HepG2 (cell line): ENCODE results near the gene ACVR2A. TPM values are rescaled to one million over a fixed set of nuclear protein-coding genes. Genes with fewer than 3 reads are reported as not detected.
A peak's percentile ranks its signal among the peaks of the same experiment; 100 is the strongest.

Source experiments
- ATF2 ChIP-seq: sonication (generic); formaldehyde crosslinking; IDR thresholded peaks from 2 replicates; pipeline ENCODE4 v1.4.0; 2020; ENCODE audit warnings: missing genetic modification reagents
- CENPBD1 ChIP-seq: sonication (generic); formaldehyde crosslinking; IDR thresholded peaks from 2 replicates; pipeline ENCODE4 v1.8.0; 2022; ENCODE audit warnings: missing genetic modification reagents, low read depth, mild to moderate bottlenecking, borderline replicate concordance
- FOXP4 ChIP-seq: sonication (generic); formaldehyde crosslinking; IDR thresholded peaks from 2 replicates; pipeline ENCODE4 v1.4.0; 2020; ENCODE audit warnings: missing genetic modification reagents
- MTERF4 ChIP-seq: sonication (generic); formaldehyde crosslinking; IDR thresholded peaks from 2 replicates; pipeline ENCODE4 v1.8.0; 2023; ENCODE audit warnings: mild to moderate bottlenecking, missing genetic modification reagents
- REST ChIP-seq, 2 experiments: IDR thresholded peaks; 2 replicates each; pipeline ENCODE4 v1.6.1; 2011 to 2012; ENCODE audit warnings: low read length in 2 of 2, borderline replicate concordance in 1 of 2, low read depth in 1 of 2, mild to moderate bottlenecking in 1 of 2, moderate library complexity in 1 of 2
- RFXANK ChIP-seq: IDR thresholded peaks from 2 replicates; pipeline ENCODE4 v1.6.1; 2016
- ZBTB38 ChIP-seq: sonication (generic); formaldehyde crosslinking; IDR thresholded peaks from 2 replicates; pipeline ENCODE4 v1.5.1; 2020; ENCODE audit warnings: mild to moderate bottlenecking, missing genetic modification reagents
- ZNF280D ChIP-seq: sonication (generic); formaldehyde crosslinking; IDR thresholded peaks from 2 replicates; pipeline ENCODE4 v1.5.1; 2020; ENCODE audit warnings: mild to moderate bottlenecking, missing genetic modification reagents
- ZNF44 ChIP-seq: sonication (generic); formaldehyde crosslinking; IDR thresholded peaks from 2 replicates; pipeline ENCODE4 v1.5.1; 2020; ENCODE audit warnings: mild to moderate bottlenecking, missing genetic modification reagents
- ZNF501 ChIP-seq: sonication (generic); formaldehyde crosslinking; IDR thresholded peaks from 2 replicates; pipeline ENCODE4 v1.5.1; 2020; ENCODE audit warnings: mild to moderate bottlenecking, moderate library complexity, missing genetic modification reagents
- ZNF530 ChIP-seq: sonication (generic); formaldehyde crosslinking; IDR thresholded peaks from 2 replicates; pipeline ENCODE4 v1.5.0; 2020; ENCODE audit warnings: low read depth, mild to moderate bottlenecking, missing genetic modification reagents
- ZNF567 ChIP-seq: sonication (generic); formaldehyde crosslinking; IDR thresholded peaks from 2 replicates; pipeline ENCODE4 v1.8.1; 2023; ENCODE audit warnings: mild to moderate bottlenecking, missing genetic modification reagents, borderline replicate concordance
- ZNF576 ChIP-seq: sonication (generic); formaldehyde crosslinking; IDR thresholded peaks from 2 replicates; pipeline ENCODE4 v1.4.0; 2020; ENCODE audit warnings: mild to moderate bottlenecking, missing genetic modification reagents
- ZNF577 ChIP-seq: sonication (generic); formaldehyde crosslinking; IDR thresholded peaks from 2 replicates; pipeline ENCODE4 v1.4.0; 2020; ENCODE audit warnings: mild to moderate bottlenecking, low read depth, missing genetic modification reagents, borderline replicate concordance
- ZNF614 ChIP-seq: IDR thresholded peaks from 2 replicates; pipeline ENCODE4 v1.6.1; 2018; ENCODE audit warnings: missing biosample characterization, missing genetic modification reagents, inconsistent platforms, borderline replicate concordance
- polyA plus RNA-seq, 8 experiments: library from polyadenylated mRNA; depleted of rRNA in 3 of 8; stranded (reverse) in 7 of 8; unstranded in 1 of 8; fragments of >200 nt; fragmentation: Illumina TruSeq in 4 of 8; extraction: Trizol in 4 of 8; gene quantifications; 2 replicates each; pipeline versions ENCODE4 v1.2.1 to v1.2.3, GENCODE V29; 2011 to 2016; ENCODE audit warnings: low read depth in 4 of 8, missing spikeins in 1 of 8, mixed read lengths in 1 of 8; ENCODE audit not compliant: insufficient read depth in 1 of 8
- total RNA-seq, 5 experiments: library from RNA; depleted of rRNA; stranded (reverse); fragments of >200 nt; fragmentation: Illumina TruSeq; extraction: Trizol; gene quantifications; 2 replicates each; pipeline ENCODE4 v1.2.3, GENCODE V29; 2016; ENCODE audit warnings: low read depth in 1 of 5

The ACVR2A gene
- total and polyA plus RNA-seq, 2 of the 13 experiments (the other 11 are each of a cell fraction or from before 2014, with no cell fraction given): 8.3 to 18.0 TPM

GRCh38 chr2:147927053-147927588 lies 82.3 kb downstream of the ACVR2A start (continued):
- TF ChIP-seq ZNF280D (0 out of 2 replicates have a peak, but pooled peaks have one; percentile 20), ZNF567 (CRISPR knock-in tag) (peak; percentile 64; the same call in 1 of the 2 replicates), ATF2 (CRISPR knock-in tag) (peak; percentile 95), ZNF614 (CRISPR knock-in tag) (peak; percentile 98), MTERF4 (CRISPR knock-in tag) (no peak), RFXANK (CRISPR knock-in tag) (0 out of 2 replicates have a peak, but pooled peaks have one; percentile 71), REST (IDR thresholded peaks at IDR 0.05; ENCODE audit: borderline replicate concordance in 1 of 2, low read depth in 1 of 2, low read length in 2 of 2) (peak in 1 of 2 experiments; percentile 72; a peak in 2 of 4 replicates), ZBTB38 (CRISPR knock-in tag) (no peak), ZNF501 (no peak), ZNF576 (CRISPR knock-in tag) (no peak), CENPBD1 (CRISPR knock-in tag) (0 out of 2 replicates have a peak, but pooled peaks have one; percentile 23), ZNF530 (no peak), ZNF577 (no peak), FOXP4 (CRISPR knock-in tag) (peak; percentile 98), ZNF44 (CRISPR knock-in tag) (0 out of 2 replicates have a peak, but pooled peaks have one; percentile 53)
